ENCODE measurements around the gene KCNQ1.

GRCh38 chr11:2738551-2739431 is 294.0 kb downstream of the KCNQ1 start:
- no peak for TF ChIP-seq CTCF (IDR thresholded peaks at IDR 0.05; ENCODE audit: poor library complexity, severe bottlenecking)
- no peak for TF ChIP-seq SMC3 (conservative IDR thresholded peaks at IDR 0.05; ENCODE audit: poor library complexity)
- TF ChIP-seq POLR2AphosphoS5 (IDR thresholded peaks at IDR 0.05) = no peak
- no peak for TF ChIP-seq EP300 (conservative IDR thresholded peaks at IDR 0.05; ENCODE audit: poor library complexity, severe bottlenecking)
- TF ChIP-seq EZH2 (IDR thresholded peaks at IDR 0.05; ENCODE audit: borderline replicate concordance, insufficient read depth, low read length, poor library complexity, severe bottlenecking) = no peak
- TF ChIP-seq REST (IDR thresholded peaks at IDR 0.05; ENCODE audit: borderline replicate concordance) = no peak
- no peak for TF ChIP-seq MXI1 (conservative IDR thresholded peaks at IDR 0.05; ENCODE audit: poor library complexity, severe bottlenecking)

Data from neural cell (in vitro differentiated cells).